HL-60 (cell line): ENCODE results near the gene KRTAP5-3.
"Not testable (repeated sequence)": the region's sequence is repeated elsewhere in the genome, so short reads cannot be mapped to it uniquely, and the experiment has no call there.

Experiments
- DNase-seq, 2 experiments: peaks; one replicate each; pipeline ENCODE4 v3.0.0-alpha.2; 2010 to 2020; ENCODE audit warnings: low read depth in 1 of 2, low spot score in 1 of 2
- H3K27ac ChIP-seq: fragments of 250-450 bp; sonication (Bioruptor Pico); replicated peaks from 2 replicates; pipeline ENCODE4 v1.5.1; 2020; ENCODE audit warnings: mild to moderate bottlenecking, moderate library complexity
- H3K27me3 ChIP-seq: fragments of 250-450 bp; sonication (Bioruptor Pico); 2 replicates; pipeline ENCODE4 v1.5.1; 2021; ENCODE audit warnings: mild to moderate bottlenecking, moderate library complexity; ENCODE audit not compliant: insufficient read depth, poor library complexity, severe bottlenecking
- H3K4me3 ChIP-seq: replicated peaks from 2 replicates; pipeline ENCODE4 v1.5.1; 2011; ENCODE audit warnings: mild to moderate bottlenecking, control low read depth, low read length; ENCODE audit not compliant: insufficient read depth
- GABPA ChIP-seq: IDR thresholded peaks from 2 replicates; pipeline ENCODE4 v1.6.1; 2012; ENCODE audit warnings: low read depth
- POLR2AphosphoS5 ChIP-seq: IDR thresholded peaks from 2 replicates; pipeline ENCODE4 v1.6.1; 2012; ENCODE audit warnings: low read depth
- SPI1 ChIP-seq: IDR thresholded peaks from 2 replicates; pipeline ENCODE4 v1.6.1; 2012; ENCODE audit warnings: low read depth, mild to moderate bottlenecking, borderline replicate concordance
- TF ChIP-seq, protein P1 (sequence below): IDR thresholded peaks from 2 replicates; pipeline ENCODE4 v1.6.1; 2012; ENCODE audit warnings: low read depth; ENCODE audit not compliant: insufficient replicate concordance
- TF ChIP-seq, protein P2 (sequence below): IDR thresholded peaks from one replicate; pipeline ENCODE4 v1.5.1; 2011; ENCODE audit warnings: low read length, control low read depth, inconsistent platforms; ENCODE audit not compliant: insufficient read depth

The KRTAP5-3 gene

GRCh38 chr11:1619449-1619848 is 11.2 kb upstream of the KRTAP5-3 start:
- Histone ChIP-seq H3K4me3 (no peak overlapping the region), H3K27me3 (no peaks in the 10 kb centered on the region), H3K27ac (no peak overlapping the region)
- TF ChIP-seq POLR2AphosphoS5 = no peak
- TF ChIP-seq, protein P1, sequence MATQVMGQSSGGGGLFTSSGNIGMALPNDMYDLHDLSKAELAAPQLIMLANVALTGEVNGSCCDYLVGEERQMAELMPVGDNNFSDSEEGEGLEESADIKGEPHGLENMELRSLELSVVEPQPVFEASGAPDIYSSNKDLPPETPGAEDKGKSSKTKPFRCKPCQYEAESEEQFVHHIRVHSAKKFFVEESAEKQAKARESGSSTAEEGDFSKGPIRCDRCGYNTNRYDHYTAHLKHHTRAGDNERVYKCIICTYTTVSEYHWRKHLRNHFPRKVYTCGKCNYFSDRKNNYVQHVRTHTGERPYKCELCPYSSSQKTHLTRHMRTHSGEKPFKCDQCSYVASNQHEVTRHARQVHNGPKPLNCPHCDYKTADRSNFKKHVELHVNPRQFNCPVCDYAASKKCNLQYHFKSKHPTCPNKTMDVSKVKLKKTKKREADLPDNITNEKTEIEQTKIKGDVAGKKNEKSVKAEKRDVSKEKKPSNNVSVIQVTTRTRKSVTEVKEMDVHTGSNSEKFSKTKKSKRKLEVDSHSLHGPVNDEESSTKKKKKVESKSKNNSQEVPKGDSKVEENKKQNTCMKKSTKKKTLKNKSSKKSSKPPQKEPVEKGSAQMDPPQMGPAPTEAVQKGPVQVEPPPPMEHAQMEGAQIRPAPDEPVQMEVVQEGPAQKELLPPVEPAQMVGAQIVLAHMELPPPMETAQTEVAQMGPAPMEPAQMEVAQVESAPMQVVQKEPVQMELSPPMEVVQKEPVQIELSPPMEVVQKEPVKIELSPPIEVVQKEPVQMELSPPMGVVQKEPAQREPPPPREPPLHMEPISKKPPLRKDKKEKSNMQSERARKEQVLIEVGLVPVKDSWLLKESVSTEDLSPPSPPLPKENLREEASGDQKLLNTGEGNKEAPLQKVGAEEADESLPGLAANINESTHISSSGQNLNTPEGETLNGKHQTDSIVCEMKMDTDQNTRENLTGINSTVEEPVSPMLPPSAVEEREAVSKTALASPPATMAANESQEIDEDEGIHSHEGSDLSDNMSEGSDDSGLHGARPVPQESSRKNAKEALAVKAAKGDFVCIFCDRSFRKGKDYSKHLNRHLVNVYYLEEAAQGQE = no peak
- DNase-seq = peak in 1 of 2 experiments; percentile 20

DNA sequence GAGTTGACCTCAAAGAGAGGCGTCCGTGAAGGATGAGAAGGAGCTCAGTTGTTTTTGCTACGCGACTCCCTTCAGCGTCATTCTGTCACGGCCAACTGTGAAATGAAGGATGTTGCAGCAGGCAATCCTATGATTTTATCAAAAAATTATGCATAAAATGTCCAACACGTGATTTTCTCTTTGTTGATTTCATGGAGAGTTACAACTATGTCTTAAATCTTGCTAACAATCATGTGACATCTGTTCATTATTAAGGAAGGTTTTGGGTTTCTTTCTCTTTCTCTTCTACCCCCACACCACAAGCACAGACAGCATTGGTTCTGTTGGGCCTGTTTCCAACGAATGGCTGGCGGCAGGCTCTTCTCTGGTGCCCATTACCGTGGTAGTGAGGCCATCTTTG is 10.0 kb upstream of the KRTAP5-3 start:
- DNase-seq = no peak
- H3K27ac ChIP-seq = no peak overlapping the region
- H3K4me3 ChIP-seq = no peak overlapping the region
- TF ChIP-seq GABPA (no peak), POLR2AphosphoS5 (no peak), SPI1 (no peak)
- TF ChIP-seq, protein P2, sequence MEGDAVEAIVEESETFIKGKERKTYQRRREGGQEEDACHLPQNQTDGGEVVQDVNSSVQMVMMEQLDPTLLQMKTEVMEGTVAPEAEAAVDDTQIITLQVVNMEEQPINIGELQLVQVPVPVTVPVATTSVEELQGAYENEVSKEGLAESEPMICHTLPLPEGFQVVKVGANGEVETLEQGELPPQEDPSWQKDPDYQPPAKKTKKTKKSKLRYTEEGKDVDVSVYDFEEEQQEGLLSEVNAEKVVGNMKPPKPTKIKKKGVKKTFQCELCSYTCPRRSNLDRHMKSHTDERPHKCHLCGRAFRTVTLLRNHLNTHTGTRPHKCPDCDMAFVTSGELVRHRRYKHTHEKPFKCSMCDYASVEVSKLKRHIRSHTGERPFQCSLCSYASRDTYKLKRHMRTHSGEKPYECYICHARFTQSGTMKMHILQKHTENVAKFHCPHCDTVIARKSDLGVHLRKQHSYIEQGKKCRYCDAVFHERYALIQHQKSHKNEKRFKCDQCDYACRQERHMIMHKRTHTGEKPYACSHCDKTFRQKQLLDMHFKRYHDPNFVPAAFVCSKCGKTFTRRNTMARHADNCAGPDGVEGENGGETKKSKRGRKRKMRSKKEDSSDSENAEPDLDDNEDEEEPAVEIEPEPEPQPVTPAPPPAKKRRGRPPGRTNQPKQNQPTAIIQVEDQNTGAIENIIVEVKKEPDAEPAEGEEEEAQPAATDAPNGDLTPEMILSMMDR = no peak
- TF ChIP-seq, protein P1 = no peak
- no peaks in the 10 kb centered on the region for H3K27me3 ChIP-seq

DNA sequence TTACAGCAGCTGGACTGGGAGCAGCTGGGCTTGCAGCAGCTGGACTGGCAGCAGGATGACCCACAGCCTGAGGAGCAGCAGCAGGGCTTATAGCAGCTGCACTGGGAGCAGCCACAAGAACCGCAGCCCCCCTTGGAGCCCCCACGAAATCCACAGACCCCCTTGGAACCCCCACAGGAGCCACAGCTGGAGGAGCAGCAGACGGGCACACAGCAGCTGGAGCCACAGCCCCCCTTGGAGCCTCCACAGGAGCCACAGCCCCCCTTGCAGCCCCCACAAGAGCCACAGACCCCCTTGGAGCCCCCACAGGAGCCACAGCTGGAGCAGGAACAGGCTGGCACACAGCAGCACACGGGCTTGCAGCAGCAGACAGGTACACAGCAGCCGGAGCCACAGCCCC is 362 bp downstream of the KRTAP5-3 start:
- not testable (repeated sequence) for H3K27me3 ChIP-seq, DNase-seq, H3K27ac ChIP-seq, H3K4me3 ChIP-seq

DNA sequence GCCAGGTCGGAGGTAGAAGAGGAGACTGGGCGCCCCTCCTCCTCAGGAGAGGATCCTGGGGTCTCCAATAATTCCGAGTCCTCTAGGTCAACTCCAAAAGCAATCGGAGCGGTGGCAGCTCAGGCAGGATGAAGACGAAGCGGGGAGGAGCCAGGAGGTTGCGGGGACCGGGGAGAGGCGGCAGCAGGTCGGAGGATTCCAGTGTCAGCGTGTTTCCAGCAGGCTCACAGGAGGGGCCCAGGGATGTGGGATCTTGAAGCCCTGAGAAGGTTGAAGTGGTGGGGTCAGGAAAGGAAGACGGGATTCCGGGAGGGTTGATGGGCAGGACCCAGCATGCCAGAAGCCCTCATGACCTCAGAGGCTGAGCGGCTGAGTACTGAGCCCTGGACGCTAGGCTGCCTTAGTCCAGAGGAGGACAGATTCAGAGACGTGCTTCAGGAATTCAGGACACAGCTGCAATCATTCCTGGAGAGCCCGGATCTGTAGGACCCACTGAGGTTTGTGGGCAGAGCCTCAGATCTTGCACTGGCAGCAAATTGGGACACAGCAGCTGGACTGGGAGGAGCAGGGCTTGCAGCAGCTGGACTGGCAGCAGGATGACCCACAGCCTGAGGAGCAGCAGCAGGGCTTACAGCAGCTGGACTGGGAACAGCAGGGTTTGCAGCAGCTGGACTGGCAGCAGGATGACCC is 962 bp downstream of the KRTAP5-3 start:
- H3K27me3 ChIP-seq, H3K27ac ChIP-seq, H3K4me3 ChIP-seq, DNase-seq: not testable (repeated sequence)

GRCh38 chr11:1605923-1606322 is 2.3 kb downstream of the KRTAP5-3 start:
- not testable (repeated sequence) for DNase-seq, H3K27ac ChIP-seq, H3K27me3 ChIP-seq, H3K4me3 ChIP-seq

DNA sequence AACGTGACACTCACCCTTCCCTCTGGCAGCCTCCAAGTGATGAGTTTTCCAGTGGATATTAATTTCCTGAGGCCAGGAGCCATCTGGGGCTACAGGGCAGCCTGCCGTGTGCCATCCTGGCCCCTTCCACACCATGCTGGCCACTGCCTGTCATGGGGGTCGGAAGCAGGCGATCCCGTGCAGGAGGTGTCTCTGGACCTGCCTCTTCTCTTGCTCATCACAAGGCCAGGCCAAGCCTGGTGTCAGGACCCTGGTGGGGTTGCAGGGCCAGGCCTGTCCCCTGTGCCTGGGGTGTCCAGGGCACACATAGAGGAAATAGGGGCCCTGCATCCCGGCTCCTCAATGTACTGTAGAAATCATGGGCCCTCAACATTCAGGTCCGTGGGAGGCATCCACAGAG is 3.6 kb downstream of the KRTAP5-3 start:
- TF ChIP-seq GABPA (no peak), POLR2AphosphoS5 (no peak), SPI1 (no peak)
- TF ChIP-seq, protein P1 = no peak
- TF ChIP-seq, protein P2 = no peak
- H3K4me3 ChIP-seq = no peak overlapping the region
- H3K27ac ChIP-seq = no peak overlapping the region
- peaks cover 5% of the 10 kb centered on the region for H3K27me3 ChIP-seq
- DNase-seq = no peak
